Effector CD4-positive, alpha-beta T cell (primary cell): ENCODE results near the gene WFDC10A. TPM values are rescaled to one million over a fixed set of nuclear protein-coding genes. Genes with fewer than 3 reads are reported as not detected.
"Not testable (repeated sequence)": the region's sequence is repeated elsewhere in the genome, so short reads cannot be mapped to it uniquely, and the experiment has no call there.

Experiments used
- DNase-seq: peaks from one replicate; pipeline ENCODE4 v3.0.0-alpha.2; 2020
- total RNA-seq: gene quantifications from one replicate; lab custom pipeline; 2026; lab: John Stamatoyannopoulos, UW

WFDC10A gene
- not detected for total RNA-seq

GRCh38 chr20:45629496-45630100, at the start of gene WFDC10A:
WFDC10A (plus strand) TSS chr20:45629739; CDS start chr20:45629814, 75 bp downstream.
- no peak for DNase-seq

- no peak for DNase-seq
Observed at GRCh38 chr20:45581702-45582101, 47.8 kb upstream of the WFDC10A start.

- no peak for DNase-seq
Observed at GRCh38 chr20:45583502-45583901, 46.0 kb upstream of the WFDC10A start.

- DNase-seq, result not testable (repeated sequence)
Observed at GRCh38 chr20:45584294-45584693, 45.2 kb upstream of the WFDC10A start.

GRCh38 chr20:45585986-45586385, 43.6 kb upstream of the WFDC10A start:
- not testable (repeated sequence) for DNase-seq

- DNase-seq, result no peak
Observed at GRCh38 chr20:45588800-45589199, 40.7 kb upstream of the WFDC10A start.

GRCh38 chr20:45589725-45590124, 39.8 kb upstream of the WFDC10A start:
- DNase-seq, result no peak

- no peak for DNase-seq
Observed at GRCh38 chr20:45592574-45593189, 36.9 kb upstream of the WFDC10A start.

GRCh38 chr20:45593498-45593897, 36.0 kb upstream of the WFDC10A start:
- DNase-seq, result no peak

GRCh38 chr20:45595235-45595634, 34.3 kb upstream of the WFDC10A start:
- no peak for DNase-seq

- DNase-seq, result no peak
Observed at GRCh38 chr20:45607810-45608209, 21.7 kb upstream of the WFDC10A start.

- no peak for DNase-seq
Observed at GRCh38 chr20:45611054-45611453, 18.5 kb upstream of the WFDC10A start.

GRCh38 chr20:45612314-45612713, 17.2 kb upstream of the WFDC10A start:
- DNase-seq, result no peak

GRCh38 chr20:45617591-45617990, 11.9 kb upstream of the WFDC10A start:
- DNase-seq, result no peak

- DNase-seq, result no peak
Observed at GRCh38 chr20:45621593-45621992, 7.9 kb upstream of the WFDC10A start.

- no peak for DNase-seq
Observed at GRCh38 chr20:45626540-45626939, 3.0 kb upstream of the WFDC10A start.

GRCh38 chr20:45630371-45630770, 832 bp downstream of the WFDC10A start:
- no peak for DNase-seq

- DNase-seq, result no peak
Observed at GRCh38 chr20:45631184-45631583, 1.6 kb downstream of the WFDC10A start, which contains the start of gene WFDC9. WFDC9 (minus strand) TSS chr20:45631284; CDS start chr20:45610181, 21,103 bp downstream.

GRCh38 chr20:45636513-45636912, 7.0 kb downstream of the WFDC10A start:
- no peak for DNase-seq

GRCh38 chr20:45639687-45640086, 10.1 kb downstream of the WFDC10A start:
- no peak for DNase-seq

GRCh38 chr20:45641076-45641475, 11.5 kb downstream of the WFDC10A start:
- not testable (repeated sequence) for DNase-seq

- not testable (repeated sequence) for DNase-seq
Observed at GRCh38 chr20:45645869-45646268, 16.3 kb downstream of the WFDC10A start.

- no peak for DNase-seq
Observed at GRCh38 chr20:45646875-45647274, 17.3 kb downstream of the WFDC10A start.

- DNase-seq, result no peak
Observed at GRCh38 chr20:45647441-45648050, 18.0 kb downstream of the WFDC10A start.
